ENCODE measurements around the gene PRKCB. TPM values are rescaled to one million over a fixed set of nuclear protein-coding genes. Genes with fewer than 3 reads are reported as not detected.
"Not testable (repeated sequence)": the region's sequence is repeated elsewhere in the genome, so short reads cannot be mapped to it uniquely, and the experiment has no call there.

The PRKCB gene
- total RNA-seq, 1 donor from 2014 or later = 59.0 TPM

DNA sequence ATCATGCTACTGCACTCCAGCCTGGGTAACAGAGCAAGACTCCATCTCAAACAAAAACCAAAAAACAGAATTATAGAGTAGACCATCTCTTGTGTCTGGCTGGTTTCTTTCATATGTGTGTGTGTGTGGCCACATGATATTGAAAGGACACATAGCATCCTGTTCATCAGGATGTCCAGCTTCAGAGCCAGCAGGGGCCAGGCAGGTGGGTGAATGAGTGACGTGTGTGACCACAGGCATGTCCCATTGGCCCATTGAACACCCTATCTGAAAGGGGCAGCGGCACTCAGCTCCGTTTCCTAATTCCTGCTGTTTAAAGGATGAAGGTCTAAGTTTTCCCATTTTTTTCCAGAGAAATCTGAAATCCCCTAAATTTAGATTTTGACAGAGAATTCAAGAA lies 174.2 kb downstream of the PRKCB start:
- no peak for DNase-seq

DNA sequence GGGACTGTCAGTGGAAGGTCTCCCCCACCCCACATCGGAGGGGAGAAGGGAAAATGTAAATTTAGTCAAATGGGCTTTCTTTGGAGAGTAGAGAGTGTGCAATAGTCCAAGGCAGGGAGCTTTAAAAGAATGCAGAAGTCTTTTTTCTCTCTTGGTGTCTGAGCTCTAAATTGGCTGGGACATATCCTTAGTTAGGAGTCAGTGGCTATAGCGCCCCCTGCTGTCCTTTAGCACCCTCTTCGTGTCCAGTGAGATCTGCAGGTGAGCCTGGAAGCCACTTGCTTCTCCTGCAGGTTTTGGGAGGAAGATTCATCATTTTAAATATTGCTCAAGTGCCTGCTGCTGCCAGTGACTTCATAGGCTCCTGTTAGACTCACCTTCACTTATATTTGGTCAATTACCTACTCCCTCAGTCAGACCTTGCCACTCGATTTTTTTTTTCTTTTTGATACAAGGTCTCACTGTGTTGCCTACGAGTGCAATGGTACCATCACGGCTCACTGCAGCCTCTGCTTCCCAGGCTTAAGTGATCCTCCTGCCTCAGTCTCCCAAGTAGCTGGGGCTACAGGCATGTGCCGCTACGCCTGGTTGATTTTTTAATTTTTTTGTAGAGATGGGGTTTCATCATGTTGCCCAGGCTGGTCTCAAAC lies 174.8 kb downstream of the PRKCB start:
- peak; percentile 65 for DNase-seq

DNA sequence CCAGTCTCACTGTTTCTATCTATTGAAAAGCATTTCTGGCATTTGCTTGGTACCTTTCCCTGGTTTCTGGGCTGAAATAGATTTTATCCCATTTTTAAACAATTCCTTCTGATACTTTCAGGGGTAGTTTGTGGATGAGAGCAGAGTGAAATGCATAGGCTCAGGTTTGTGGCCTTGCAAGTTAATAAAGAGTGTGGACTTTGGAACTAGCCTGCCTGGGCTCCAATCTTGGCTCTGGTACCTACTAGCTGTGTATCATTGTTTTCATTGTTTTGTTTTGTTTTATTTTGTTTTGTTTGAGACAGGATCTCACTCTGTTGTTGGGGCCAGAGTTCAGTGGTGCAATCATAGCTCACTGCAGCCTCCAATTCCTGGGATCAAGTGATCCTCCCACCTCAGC lies 175.5 kb downstream of the PRKCB start:
- DNase-seq = no peak

DNA sequence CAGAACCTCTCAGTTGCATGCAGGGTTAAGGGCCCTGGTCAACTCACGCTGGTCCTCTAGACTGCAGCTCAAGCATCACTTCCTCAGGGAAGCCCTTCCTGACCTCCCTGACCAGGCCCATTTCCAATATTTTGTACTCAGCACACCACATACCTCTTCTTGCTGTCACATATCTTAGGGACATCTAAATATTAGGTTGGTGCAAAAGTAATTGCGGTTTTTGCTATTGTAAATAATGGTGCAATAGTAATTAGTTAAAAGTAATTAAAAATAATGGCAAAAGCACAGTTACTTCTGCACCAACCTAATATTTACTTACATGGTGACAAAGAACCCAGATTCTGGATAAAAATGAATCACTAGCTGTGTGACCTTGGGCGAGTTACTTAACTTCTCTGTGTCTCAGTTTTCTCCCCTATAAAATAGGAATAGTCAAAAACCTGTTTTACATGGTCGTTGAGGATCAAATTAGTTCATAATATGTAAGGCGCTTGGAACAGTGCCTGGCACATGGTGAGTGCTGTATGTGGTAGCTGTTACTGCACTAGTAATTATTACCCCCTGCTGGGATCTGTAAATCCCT lies 177.4 kb downstream of the PRKCB start:
- DNase-seq = no peak

DNA sequence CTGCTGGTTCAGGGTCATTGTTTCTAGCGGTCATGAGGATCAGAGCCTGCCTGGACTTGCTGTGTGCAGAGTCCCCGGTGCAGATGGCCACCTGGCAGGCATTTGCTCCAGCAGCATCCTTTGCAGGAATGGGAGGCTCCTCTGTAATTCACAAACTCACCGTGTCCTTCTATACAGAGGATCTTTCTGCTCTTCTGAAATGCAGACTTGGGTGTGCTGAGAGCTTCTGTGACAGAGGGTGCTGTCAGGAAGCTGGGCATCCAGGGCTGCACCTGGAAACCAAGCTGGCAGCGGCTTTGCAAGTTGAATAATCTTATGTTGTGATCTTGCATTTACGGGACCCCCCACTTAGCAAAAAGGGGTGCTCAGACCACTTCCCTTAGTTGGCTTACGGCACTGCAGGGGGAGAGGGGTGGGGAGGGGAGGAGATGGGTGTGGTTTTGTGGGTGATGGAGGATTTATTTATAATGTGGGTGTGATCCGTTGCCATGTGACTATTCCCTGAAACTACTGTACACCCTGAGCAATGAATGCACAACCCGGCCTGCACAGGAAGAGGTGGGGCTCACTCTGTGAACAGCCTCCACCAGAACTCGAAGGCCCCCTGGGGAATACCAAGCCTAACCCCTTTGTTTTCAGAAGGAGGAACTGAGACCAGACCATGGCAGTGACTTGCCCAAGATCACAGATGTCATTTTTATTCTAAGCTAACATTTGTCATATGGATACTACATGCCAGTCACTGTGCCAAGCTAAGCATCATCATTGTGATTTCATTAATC lies 178.3 kb downstream of the PRKCB start:
- DNase-seq = no peak

DNA sequence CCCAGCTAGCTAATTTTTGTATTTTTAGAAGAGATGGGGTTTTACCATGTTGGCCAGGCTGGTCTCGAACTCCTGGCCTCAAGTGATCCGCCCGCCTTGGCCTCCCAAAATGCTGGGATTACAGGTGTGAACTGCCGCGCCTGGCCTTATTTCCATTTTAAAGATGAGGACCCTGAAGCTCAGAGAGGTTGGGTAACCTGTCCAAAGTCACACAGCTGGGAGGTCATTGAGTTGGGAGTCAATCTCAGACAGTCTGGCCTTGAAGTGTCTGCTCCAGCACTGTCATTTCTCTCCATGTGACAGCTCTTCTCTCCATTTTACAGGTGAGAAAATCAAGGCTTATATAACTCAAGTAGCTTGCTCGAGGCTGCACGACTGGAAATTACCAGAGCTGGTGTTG lies 179.2 kb downstream of the PRKCB start:
- not testable (repeated sequence) for DNase-seq

DNA sequence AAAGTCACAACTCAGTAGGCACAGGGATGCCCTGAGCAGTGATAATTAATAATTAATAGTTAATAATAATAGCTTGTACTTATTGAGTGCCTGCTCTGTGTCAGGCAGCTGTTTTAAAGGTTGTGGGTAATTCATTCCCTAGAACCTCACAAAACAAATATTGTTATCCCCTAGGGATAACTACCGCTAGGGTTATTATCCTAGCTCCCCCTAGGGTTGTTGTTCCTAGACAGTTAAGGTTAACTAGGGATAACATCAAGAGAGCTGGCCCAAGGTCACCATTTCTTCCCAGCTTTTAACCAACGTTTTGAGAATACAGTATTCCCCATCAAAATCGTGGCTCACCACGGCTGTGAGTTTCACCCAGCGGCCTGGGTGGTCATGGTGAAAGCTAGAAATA lies 180.1 kb downstream of the PRKCB start:
- no peak for DNase-seq

DNA sequence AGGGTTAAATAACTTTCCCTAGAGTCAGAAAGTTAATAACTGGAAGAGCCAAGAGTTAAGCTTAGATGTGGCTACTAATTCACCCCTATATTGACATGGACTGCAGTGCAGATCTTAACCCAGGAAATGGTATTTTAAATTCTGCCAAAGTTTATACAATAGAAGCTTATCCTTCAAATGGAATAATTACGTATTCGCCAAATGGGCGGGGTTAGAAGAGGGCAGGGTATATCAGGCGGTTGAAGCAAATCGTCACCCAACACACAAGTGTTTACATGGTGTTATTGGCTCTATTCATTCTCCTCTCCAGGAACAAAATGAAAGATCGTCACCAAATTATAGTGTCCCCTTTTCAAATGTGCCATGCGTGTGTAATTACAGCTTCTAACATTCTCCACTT lies 182.7 kb downstream of the PRKCB start:
- DNase-seq = no peak

DNA sequence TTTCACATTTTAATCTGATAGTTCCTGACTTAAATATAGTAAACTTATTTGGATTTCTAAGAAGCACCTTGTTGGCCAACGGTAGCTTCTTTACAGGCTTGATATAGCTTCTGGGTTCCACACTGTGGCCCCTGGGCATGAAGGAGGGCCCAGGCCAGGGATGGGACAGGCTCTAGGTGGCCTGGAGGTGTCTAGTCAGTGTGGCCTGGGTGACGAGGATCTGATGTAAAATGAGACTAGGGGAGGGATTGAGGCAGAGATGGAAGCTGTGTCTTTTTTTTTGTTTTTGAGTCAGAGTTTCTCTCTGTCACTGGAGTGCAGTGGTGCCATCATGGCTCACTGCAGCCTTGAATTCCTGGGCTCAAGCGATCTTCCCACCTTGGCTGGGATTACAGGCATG lies 187.0 kb downstream of the PRKCB start:
- DNase-seq = no peak

DNA sequence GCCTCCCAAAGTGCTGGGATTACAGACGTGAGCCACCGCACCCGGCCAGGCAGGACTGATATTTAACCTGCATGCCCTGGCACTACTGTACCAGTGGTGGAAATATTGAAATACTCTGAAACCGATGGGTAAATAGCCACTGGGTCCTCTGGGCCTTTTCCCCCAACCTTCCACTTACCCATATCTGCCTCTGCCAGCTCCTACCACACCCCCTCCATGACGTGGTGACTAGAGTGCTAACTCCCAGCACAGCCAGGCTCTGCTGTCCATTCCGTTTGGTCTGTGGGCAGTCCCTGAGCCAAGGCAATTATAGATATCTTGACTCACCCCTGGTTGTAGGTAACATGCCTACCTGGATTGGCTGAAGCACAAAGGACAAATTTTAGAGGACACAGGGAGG lies 187.8 kb downstream of the PRKCB start:
- DNase-seq = no peak

DNA sequence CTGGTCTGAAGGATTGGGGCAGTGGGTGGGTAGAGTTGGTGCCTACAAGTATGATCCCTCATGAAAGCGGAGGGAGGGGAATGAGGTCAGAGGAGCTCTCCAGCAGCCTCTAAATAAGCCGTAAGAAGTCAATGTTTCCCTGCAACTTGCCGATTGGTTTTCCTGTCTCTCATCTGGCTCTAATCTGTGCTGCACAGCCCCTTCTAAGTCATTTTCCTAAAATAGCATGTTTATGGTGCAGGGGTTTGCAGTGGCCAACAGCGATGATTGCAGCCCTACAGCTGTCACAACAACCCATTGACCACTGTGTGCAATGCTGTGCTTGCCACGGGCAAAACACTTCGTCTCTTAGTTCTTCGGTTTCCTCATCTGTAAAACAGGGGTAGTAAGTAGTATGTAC lies 189.2 kb downstream of the PRKCB start:
- DNase-seq = no peak

DNA sequence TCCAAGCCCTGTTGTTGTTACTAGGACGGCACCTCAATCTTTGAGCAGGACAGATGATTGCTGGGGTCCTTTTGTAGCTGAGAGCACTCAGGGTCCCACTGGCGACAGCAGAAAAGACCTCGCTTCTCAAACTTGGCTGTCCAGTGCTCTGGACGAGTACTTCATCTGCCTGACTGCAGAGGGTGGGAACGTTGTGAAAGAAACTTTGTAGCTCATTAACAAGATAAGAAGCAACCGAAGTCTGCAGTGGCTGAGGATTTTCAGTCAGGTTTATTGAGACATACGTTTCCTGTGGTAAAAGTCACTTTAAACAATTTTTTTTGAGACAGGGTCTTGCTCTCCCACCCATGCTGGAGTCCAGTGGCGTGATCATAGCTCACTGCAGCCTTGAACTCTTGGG lies 191.7 kb downstream of the PRKCB start:
- no peak for DNase-seq

DNA sequence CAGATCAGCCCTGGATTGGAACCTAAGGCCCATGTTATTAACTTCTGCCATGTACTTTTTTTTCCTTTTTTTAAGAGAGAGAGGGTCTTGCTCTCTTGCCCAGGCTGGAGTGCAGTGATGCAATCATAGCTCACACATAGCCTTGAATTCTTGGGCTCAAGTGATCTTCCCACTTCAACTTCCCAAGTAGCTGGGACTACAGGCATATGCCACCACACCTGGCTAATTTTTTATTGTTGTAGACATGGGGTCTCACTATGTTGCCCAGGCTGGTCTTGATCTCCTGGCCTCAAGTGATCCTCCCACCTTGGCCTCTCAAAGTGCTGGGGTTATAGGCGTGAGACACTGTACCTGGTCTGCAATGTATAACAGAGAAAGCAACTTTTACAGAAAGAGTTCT lies 194.1 kb downstream of the PRKCB start:
- DNase-seq = not testable (repeated sequence)

DNA sequence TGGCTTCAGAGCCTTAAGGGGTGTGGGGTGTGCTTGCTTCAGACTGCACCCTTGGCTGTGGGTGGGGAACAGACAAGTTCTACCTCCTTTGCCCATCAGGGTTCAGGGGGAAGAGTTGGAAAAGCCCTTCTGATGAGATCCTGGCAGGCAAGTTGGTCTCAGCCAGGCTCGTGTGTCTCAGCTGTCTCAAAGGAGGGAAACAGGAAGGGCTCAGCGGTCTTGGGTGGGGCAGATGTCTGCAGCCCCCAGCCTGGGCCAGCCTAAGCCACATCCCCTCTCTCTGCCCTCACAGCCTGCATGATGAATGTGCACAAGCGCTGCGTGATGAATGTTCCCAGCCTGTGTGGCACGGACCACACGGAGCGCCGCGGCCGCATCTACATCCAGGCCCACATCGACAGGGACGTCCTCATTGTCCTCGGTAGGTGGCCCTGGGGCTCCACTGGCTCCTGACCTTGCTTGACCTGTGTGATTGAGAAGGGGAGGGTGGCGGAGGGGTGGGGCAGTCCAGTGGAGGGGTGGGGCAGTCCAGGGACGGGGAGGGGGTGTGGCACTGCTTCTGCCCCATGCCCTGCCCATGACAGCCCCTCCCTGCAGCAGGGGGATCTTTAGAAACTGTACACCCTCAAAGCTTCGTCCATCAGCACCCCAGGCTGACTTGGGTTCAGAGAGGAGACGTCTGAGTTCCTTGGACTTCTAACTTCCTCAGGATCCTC lies 199.5 kb downstream of the PRKCB start:
- DNase-seq = no peak

DNA sequence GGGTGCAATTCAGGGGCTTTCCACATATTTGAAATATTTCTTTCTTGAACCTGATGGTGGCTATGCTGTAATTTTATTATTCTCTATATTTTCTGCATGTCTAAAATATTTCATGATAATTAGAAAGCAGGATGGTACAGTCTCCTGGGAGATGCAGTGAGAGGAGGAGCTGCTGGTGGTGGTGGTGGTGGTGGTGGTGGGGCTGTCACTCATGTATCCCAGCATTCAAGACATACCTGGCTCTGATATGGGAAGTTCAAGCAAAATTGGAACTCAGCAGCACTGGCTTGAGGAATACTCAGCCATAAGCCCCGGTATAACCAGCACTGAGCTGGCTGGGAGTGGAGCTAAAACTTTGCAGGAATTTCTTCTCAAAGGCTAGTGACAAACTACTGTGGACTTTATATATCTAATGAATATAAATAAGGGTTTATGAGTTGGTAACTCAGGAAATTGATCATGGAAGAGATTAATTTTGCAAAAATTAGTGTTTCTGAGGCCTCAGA lies 200.3 kb downstream of the PRKCB start:
- DNase-seq = no peak

DNA sequence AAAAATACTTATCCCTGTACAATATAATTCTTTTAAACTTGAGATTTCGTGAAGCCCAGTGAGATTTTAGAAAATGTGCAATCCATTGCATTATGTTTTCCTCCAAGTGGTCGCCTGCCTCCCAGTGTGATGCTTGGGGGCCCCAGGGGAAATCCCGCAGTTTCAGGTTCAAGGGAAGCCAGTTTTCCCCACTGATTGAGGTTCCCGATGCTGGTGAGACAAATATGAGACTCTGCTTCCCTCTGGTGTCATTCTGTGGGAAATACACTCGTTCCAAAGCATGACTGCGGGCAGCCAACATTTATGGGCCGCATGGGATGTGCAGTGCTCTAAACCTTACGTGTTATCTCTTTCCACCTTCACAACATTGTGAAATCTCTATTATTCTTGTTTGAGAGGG lies 200.8 kb downstream of the PRKCB start:
- peak; percentile 16 for DNase-seq

DNA sequence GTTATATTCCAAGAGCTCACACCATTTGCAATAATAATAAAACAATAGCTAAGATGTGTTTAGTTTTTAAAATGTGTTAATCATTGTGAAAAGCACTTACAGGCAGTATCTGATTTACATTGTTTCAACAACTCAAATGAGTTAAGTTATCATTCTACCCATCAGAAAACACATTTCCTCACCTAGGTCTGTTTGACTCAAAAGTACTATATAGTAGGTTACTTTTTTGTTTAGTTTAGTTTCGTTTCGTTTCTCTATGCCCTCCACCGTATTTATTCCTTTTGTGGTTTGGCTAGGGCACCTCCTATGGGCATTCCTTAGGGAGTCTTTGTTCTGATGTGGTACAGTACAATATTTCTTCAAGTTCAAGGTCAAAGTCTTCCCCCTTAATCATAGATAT lies 201.6 kb downstream of the PRKCB start:
- no peak for DNase-seq

DNA sequence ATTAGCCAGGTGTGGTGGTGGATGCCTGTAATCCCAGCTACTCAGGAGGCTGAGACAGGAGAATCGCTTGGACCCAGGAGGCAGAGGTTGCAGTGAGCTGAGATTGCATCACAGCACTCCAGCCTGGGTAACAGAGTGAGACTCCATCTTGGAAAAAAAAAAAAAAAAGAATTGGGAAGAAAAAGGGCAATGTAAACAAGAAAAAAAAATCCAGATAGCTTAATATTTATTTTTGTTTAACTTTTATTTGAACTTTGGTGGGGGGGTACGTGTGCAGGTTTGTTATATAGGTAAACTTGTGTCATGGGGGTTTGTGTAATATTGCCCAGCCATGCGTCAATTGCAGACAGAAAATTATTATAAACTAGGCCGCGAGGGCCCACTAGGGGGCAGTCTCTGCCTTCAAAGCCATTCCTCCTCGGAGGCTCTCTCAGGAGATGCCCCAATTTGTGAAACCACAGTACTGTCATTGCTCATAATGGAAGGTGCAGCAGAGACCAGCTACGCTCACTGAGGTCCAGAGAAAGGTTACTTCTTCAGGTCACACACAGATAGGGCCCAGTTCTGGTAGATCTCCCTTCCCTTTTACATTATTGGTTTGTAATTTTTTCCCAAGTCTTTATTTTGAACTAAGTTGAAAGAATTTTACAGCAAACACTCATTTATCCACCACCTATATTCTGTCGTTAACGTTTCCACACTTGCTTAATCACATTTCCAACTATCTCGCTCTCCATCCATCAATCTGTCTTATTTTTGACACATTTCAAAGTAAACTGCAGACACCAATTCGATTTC lies 206.2 kb downstream of the PRKCB start:
- DNase-seq = peak; percentile 61

DNA sequence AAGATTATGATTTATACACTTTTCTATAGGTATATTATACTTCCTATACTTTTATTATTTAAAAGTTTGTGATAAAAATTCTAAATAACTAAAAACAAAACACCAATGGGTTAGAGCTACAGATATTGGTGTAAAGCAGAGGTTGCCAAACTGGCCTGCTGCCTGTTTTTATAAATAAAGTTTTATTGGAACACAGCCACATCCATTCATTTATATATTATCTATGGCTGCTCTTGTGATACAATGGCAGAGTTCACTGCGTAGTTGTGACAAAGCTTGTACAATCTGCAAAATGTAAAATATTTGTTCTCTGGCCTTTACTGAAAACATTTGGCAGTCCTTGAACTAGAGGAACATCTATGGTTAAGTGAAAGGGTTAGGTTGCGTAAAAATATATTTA lies 208.7 kb downstream of the PRKCB start:
- no peak for DNase-seq

DNA sequence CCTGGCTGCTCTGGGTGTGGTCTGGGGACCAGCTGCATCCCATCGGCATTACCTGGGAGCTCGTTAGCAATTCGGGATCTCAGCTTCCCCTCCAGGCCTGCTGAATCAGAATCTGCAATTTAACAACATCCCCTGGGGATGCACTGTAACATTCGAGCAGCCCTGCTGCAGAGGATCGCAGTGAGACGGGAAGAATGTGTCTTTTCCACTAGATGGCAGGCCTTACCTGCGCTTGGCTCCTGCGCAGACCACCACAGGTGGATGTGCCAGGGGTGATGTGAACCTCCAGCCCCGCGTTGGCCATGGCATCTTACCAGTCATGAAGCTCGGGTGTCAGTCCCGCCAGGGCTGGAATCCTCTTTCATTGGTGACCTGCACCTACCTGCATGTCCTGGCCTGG lies 209.9 kb downstream of the PRKCB start:
- DNase-seq = no peak

DNA sequence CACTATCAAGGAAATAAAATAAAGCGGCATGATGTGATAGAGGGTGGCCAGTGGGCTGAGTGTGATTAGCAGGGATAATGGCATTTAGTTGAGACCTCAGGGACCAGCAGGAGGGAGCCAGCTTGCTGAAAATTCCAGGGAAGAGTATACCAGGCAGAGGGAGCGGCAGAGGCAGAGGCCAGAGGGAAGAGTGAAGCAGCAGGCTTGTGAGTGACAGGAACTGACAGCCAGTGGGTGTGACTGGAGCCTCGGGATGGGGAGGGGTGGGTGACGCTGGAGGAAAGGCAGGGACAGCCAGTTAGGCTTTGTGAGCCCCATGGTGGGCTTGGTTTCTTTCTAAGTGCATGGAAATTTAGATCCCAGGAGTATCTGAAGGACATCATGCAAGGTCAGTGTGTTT lies 210.7 kb downstream of the PRKCB start:
- DNase-seq = no peak

DNA sequence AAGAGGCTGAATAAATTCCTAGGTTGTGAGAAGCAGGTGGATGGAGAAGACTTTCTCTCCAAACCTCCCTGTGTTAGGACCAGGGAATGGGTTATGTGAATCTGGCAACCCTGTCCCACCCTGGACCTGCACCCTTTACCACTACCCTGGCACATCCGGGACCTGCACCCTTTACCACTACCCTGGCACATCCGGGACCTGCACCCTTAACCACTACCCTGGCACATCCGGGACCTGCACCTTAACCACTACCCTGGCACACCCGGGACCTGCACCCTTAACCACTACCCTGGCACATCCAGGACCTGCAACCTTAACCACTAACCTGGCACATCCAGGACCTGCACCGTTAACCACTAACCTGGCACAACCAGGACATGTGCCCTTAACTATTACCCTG lies 213.3 kb downstream of the PRKCB start:
- no peak for DNase-seq
